Spleen (tissue), 7 donors: ENCODE results near the gene KMT2E.

ENCODE experiments used
- POLR2A ChIP-seq, 3 donors: fragments of 450-650 bp; IDR thresholded peaks; one replicate each; pipeline ENCODE4 v1.5.1; 2017; ENCODE audit warnings: antibody characterized with exemption in 3 of 3, mild to moderate bottlenecking in 1 of 3
- POLR2AphosphoS5 ChIP-seq, 3 donors: sonication (generic); formaldehyde crosslinking; IDR thresholded peaks; one replicate each; pipeline ENCODE4 v1.5.1; 2017; ENCODE audit warnings: antibody characterized with exemption in 3 of 3
- TF ChIP-seq, protein P1 (sequence below), 11 experiments: fragments of 200-600 bp in 7 of 11; fragments of 450-650 bp in 4 of 11; sonication (generic) in 4 of 11; IDR thresholded peaks in 8 of 11; conservative IDR thresholded peaks in 3 of 11; 1 replicate in 7 of 11; 2 replicates in 4 of 11; pipeline versions ENCODE4 v1.4.0 to v1.8.0; 2016 to 2021; ENCODE audit warnings: antibody characterized with exemption in 11 of 11, inconsistent platforms in 4 of 11, mild to moderate bottlenecking in 1 of 11
- donor health status: DM: no; HTN: no; CAD: no; lungs with moderate emphysema.
- donor health status: DM: no; HTN: no; CAD: no.
- donor health status: DM: no; HTN: no; CAD: no.

DNA sequence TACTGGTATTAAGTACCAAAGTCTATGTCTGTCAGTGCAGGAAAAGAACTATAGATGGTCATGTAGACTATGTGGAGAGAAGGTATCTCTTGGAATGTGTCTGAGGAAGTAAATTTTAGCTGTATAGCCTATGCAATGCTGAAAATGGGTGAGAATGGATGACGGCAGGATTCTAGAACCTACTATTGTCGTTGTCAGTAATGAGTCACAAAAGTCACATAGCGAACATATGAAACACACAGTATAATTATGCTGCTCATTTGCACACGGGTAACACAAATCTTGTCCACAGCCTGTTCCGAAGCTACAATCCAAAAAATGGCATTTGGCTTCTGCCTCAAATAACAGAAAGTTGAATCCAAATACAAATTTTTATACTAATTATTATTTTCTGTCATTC lies 33.6 kb upstream of the KMT2E start:
- TF ChIP-seq POLR2AphosphoS5 (IDR thresholded peaks at IDR 0.05) = no peak
- no peak for TF ChIP-seq POLR2A (IDR thresholded peaks at IDR 0.05)
- TF ChIP-seq, protein P1, sequence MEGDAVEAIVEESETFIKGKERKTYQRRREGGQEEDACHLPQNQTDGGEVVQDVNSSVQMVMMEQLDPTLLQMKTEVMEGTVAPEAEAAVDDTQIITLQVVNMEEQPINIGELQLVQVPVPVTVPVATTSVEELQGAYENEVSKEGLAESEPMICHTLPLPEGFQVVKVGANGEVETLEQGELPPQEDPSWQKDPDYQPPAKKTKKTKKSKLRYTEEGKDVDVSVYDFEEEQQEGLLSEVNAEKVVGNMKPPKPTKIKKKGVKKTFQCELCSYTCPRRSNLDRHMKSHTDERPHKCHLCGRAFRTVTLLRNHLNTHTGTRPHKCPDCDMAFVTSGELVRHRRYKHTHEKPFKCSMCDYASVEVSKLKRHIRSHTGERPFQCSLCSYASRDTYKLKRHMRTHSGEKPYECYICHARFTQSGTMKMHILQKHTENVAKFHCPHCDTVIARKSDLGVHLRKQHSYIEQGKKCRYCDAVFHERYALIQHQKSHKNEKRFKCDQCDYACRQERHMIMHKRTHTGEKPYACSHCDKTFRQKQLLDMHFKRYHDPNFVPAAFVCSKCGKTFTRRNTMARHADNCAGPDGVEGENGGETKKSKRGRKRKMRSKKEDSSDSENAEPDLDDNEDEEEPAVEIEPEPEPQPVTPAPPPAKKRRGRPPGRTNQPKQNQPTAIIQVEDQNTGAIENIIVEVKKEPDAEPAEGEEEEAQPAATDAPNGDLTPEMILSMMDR (IDR thresholded peaks at IDR 0.05 in 8 of 11, conservative IDR thresholded peaks at IDR 0.05 in 3 of 11) = no peak
